ENCODE results near the gene PROSER2. TPM values are rescaled to one million over a fixed set of nuclear protein-coding genes. Genes with fewer than 3 reads are reported as not detected.

The PROSER2 gene
- total RNA-seq, 4 donors from 2014 or later: 2.1 to 25.6 (median 6.5) TPM

DNA sequence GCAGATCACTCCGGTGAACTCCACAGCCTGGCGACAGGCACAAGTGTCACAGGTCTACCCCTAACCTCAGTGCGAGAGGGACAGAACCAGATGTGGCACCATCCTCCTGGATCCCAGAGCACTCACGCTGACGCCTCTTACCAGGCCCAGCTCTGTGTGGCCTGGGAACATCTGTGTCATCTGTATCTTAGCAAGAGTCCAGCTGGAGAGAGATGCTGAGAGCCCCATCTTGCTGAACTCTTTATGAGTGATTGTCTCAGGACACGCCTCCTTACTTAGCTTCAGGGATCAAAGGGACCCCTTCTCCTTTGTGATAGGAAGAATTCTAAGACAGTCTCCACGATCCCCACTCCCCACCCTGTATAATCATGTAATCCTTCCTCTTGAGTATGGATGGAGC lies 10.0 kb upstream of the PROSER2 start:
- no peak overlapping the region for H3K27ac ChIP-seq
- no peaks in the 10 kb centered on the region for H3K36me3 ChIP-seq
- no peaks in the 10 kb centered on the region for H3K27me3 ChIP-seq
- H3K4me1 ChIP-seq: no peaks in the 10 kb centered on the region
- no peaks in the 10 kb centered on the region for H3K9me3 ChIP-seq
- H3K4me3 ChIP-seq: no peak overlapping the region
- no peak for TF ChIP-seq POLR2A (IDR thresholded peaks at IDR 0.05)
- TF ChIP-seq, protein P1, sequence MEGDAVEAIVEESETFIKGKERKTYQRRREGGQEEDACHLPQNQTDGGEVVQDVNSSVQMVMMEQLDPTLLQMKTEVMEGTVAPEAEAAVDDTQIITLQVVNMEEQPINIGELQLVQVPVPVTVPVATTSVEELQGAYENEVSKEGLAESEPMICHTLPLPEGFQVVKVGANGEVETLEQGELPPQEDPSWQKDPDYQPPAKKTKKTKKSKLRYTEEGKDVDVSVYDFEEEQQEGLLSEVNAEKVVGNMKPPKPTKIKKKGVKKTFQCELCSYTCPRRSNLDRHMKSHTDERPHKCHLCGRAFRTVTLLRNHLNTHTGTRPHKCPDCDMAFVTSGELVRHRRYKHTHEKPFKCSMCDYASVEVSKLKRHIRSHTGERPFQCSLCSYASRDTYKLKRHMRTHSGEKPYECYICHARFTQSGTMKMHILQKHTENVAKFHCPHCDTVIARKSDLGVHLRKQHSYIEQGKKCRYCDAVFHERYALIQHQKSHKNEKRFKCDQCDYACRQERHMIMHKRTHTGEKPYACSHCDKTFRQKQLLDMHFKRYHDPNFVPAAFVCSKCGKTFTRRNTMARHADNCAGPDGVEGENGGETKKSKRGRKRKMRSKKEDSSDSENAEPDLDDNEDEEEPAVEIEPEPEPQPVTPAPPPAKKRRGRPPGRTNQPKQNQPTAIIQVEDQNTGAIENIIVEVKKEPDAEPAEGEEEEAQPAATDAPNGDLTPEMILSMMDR (IDR thresholded peaks at IDR 0.05): no peak
- intact Hi-C loops (cut with DNase I; ENCODE audit: low total_unique reads): no loop called here
- no peak for DNase-seq

GRCh38 chr10:11813855-11814567 lies 9.1 kb upstream of the PROSER2 start:
- DNase-seq: no peak
- H3K4me3 ChIP-seq: no peak overlapping the region
- H3K27me3 ChIP-seq: no peaks in the 10 kb centered on the region
- no peak overlapping the region for H3K27ac ChIP-seq
- no peaks in the 10 kb centered on the region for H3K36me3 ChIP-seq
- no peaks in the 10 kb centered on the region for H3K9me3 ChIP-seq
- TF ChIP-seq POLR2A (IDR thresholded peaks at IDR 0.05): no peak
- TF ChIP-seq, protein P1 (IDR thresholded peaks at IDR 0.05): no peak
- intact Hi-C loops (cut with DNase I; ENCODE audit: low total_unique reads): no loop called here
- no peaks in the 10 kb centered on the region for H3K4me1 ChIP-seq

- no peak overlapping the region for H3K27ac ChIP-seq
- peaks cover 0 to 4% of the 10 kb centered on the region in 2 donors for H3K27me3 ChIP-seq
- H3K4me1 ChIP-seq: no peaks in the 10 kb centered on the region
- no peaks in the 10 kb centered on the region for H3K36me3 ChIP-seq
- intact Hi-C loops (cut with DNase I; ENCODE audit: low total_unique reads): no loop called here
- H3K4me3 ChIP-seq: no peak overlapping the region
- no peak for DNase-seq
- TF ChIP-seq POLR2A (IDR thresholded peaks at IDR 0.05): no peak
- TF ChIP-seq, protein P1 (IDR thresholded peaks at IDR 0.05): no peak
- no peaks in the 10 kb centered on the region for H3K9me3 ChIP-seq
Observed at GRCh38 chr10:11819027-11819426, 4.1 kb upstream of the PROSER2 start.

- H3K27me3 ChIP-seq: peaks cover 0 to 4% of the 10 kb centered on the region in 2 donors
- H3K27ac ChIP-seq: no peak overlapping the region
- no peak for TF ChIP-seq POLR2A (IDR thresholded peaks at IDR 0.05)
- TF ChIP-seq, protein P1 (IDR thresholded peaks at IDR 0.05): no peak
- H3K4me1 ChIP-seq: no peaks in the 10 kb centered on the region
- no peaks in the 10 kb centered on the region for H3K36me3 ChIP-seq
- no peaks in the 10 kb centered on the region for H3K9me3 ChIP-seq
- no peak for DNase-seq
- intact Hi-C loops (cut with DNase I; ENCODE audit: low total_unique reads): no loop called here
- H3K4me3 ChIP-seq: no peak overlapping the region
Observed at GRCh38 chr10:11822026-11822756, 965 bp upstream of the PROSER2 start.

DNA sequence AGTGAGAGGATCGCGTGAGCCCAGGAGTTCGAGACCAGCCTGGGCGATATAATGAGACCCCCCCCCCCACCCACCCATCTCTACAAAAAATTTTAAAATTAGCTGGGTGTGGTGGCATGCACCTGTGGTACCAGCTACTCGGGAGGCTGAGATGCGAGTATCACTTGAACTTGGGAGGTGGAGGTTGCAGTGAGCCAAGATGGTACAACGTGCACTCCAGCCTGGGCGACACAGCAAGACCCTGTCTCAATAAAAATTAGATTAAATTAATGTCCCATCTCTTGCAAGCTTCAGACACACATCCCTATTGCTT lies 391 bp upstream of the PROSER2 start:
- Histone ChIP-seq H3K4me3 (peak overlapping the region; percentile 55 to 75), H3K27me3 (peaks cover 0 to 4% of the 10 kb centered on the region in 2 donors), H3K9me3 (no peaks in the 10 kb centered on the region), H3K4me1 (no peaks in the 10 kb centered on the region), H3K36me3 (no peaks in the 10 kb centered on the region), H3K27ac (no peak overlapping the region)
- intact Hi-C loops (cut with DNase I; ENCODE audit: low total_unique reads): no loop called here
- TF ChIP-seq, protein P1 (IDR thresholded peaks at IDR 0.05): no peak
- no peak for TF ChIP-seq POLR2A (IDR thresholded peaks at IDR 0.05)
- no peak for DNase-seq

Data from uterus (tissue), 4 donors.